Measurements from ENCODE around the gene NCR1. TPM values are rescaled to one million over a fixed set of nuclear protein-coding genes. Genes with fewer than 3 reads are reported as not detected.
"Not testable (repeated sequence)": the region's sequence is repeated elsewhere in the genome, so short reads cannot be mapped to it uniquely, and the experiment has no call there.

Gene NCR1, protein sequence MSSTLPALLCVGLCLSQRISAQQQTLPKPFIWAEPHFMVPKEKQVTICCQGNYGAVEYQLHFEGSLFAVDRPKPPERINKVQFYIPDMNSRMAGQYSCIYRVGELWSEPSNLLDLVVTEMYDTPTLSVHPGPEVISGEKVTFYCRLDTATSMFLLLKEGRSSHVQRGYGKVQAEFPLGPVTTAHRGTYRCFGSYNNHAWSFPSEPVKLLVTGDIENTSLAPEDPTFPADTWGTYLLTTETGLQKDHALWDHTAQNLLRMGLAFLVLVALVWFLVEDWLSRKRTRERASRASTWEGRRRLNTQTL
- polyA plus RNA-seq (ENCODE audit: insufficient read depth in 1 of 5, insufficient read length in 5 of 5, low replicate concordance in 1 of 5): 1 to 10 TPM in 1 of 5 donors, under 1 TPM in 4; 0.19 to 1.8 (median 0.33) TPM
- long read RNA-seq, donor 1: 0 reads
- long read RNA-seq, donor 2: 0 reads
- long read RNA-seq, donor 3: 0 reads
- long read RNA-seq, donor 4: 0 reads
- long read RNA-seq, donor 5: 0 reads
- long read RNA-seq, donor 6: 0 reads
- long read RNA-seq, donor 7: 0 reads
- long read RNA-seq, donor 8: 0 reads

DNA sequence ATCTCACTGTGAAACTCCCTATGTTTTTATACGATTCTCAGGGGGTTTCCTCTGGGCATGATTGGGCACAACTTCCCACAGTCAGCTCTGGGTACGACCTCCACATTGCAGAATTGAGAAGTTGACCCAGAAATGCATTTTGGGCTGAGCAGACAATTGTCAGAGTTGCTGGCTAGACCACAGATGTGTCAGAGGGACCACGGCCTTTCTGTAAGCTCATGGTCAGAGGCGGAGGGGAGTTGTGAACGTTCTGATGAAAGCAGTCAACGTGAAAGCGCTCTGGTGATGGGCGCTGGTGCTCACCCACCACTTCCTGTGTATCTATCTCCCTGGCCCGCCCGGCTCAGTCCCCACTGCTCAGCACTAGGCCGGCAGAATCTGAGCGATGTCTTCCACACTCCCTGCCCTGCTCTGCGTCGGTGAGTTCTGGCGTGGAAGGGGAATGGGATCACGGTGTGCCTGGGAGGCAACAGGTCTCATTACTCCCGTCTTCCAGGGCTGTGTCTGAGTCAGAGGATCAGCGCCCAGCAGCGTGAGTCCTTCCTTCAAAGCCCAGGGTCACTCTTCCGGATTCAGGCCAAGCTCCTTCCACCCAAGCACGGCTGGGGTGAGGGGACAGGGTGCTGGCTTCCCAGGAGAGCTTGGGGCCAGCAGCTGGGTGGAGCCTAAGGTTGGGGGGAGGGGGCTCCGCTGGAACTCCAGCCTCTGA, at the start of gene NCR1:
NCR1 (plus strand) TSS at position 346 of the 709 bp plus-strand sequence; CDS start at position 386, 40 bp downstream.
- no peak for DNase-seq

DNA sequence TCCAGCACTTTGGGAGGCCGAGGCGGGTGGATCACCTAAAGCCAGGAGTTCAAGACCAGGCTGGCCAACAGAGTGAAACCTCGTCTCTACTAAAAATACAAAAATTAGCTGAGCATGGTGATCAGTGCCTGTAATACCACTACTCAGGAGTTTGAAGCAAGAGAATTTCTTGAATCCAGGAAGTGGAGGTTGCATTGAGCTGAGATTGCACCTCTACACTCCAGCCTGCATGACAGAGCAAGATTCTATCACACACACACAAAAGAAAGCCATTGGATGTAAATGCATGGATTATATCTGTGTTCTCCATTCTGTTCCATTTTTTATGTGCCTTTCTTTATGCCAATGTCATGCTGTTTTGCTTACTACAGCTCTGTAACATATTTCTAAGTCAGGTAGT, 47.5 kb upstream of the NCR1 start:
- not testable (repeated sequence) for DNase-seq

DNA sequence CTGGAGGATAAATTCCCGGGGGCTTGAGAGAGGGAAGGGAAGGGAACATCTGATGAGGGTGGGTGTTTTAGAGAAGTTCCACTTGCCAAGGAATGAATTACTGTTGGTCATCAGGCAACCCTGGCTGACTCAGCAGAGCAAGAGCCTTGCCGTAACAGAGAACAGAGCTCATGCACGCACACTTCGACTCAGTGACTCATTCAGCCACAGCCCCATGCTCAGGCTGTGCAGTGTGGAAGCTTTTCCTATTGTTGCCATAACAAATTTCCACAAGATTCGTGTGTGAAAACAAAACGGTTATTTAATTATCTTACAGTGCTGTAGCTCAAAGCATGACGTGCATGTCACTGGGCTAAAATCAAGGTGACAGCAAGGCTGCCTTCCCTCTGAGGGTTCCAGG, 46.5 kb upstream of the NCR1 start:
- DNase-seq: not testable (repeated sequence)

DNA sequence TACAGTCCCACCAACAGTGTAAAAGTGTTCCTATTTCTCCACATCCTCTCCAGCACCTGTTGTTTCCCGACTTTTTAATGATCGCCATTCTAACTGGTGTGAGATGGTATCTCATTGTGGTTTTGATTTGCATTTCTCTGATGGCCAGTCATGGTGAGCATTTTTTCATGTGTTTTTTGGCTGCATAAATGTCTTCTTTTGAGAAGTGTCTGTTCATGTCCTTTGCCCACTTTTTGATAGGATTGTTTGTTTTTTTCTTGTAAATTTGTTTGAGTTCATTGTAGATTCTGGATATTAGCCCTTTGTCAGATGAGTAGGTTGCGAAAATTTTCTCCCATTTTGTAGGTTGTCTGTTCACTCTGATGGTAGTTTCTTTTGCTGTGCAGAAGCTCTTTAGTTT, 42.5 kb upstream of the NCR1 start:
- not testable (repeated sequence) for DNase-seq

DNA sequence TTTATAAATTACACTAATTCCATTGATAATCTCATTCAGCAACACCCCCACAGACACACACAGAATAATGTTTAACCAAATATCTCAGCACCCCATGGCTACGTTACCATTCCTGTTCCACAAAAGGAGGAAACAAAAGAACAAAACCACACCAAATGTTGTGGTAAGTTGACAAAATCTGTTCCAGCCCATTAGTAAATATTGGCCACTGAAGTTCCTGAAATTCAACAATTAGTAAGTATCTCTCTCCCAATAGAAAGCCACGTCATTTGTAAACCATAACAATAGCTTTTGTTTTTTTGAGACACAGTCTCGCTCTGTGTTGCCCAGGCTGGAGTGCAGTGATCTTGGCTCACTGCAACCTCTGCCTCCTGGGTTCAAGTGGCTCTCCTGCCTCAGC, 34.3 kb upstream of the NCR1 start:
- no peak for DNase-seq

DNA sequence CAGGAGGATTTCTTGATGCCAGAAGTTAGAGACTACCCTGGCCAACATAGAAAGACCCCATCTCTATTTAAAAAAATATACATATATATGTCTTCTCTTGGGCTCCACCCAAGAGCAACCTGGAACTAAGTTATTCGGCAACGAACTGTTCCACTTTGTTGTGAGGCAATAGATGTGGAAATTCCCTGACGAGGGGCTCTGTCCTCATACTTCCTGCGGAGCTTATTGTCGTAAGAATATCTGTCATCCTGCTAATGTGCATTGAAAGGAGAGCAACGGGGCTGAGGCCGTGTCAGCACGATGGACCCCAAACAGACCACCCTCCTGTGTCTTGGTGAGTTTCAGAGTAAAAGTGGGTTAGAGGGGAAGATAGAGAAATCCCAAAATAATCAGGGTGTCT, 32.0 kb upstream of the NCR1 start, which contains the start of gene FCAR:
FCAR (plus strand) TSS at position 246 of the 400 bp plus-strand sequence; CDS start at position 301, 55 bp downstream.
- no peak for DNase-seq

DNA sequence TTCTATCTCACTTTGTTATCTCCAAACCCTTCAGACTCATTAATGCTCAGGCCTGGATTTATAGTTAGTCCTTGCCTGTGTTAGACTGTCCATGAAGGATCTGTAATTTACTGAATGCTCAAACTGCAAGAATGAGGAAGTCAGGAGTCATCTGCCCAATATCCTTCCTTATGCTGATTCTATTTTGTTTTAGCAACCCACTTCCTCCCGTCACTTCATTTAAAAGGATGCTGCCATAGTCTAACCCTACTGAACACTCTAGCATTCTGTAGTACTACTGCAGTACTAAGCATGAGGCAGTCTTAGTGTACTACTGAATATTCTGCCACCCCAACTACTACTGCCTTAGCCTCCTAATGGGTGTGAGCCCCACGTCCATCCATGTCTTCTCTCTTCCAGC, 30.4 kb upstream of the NCR1 start:
- no peak for DNase-seq

DNA sequence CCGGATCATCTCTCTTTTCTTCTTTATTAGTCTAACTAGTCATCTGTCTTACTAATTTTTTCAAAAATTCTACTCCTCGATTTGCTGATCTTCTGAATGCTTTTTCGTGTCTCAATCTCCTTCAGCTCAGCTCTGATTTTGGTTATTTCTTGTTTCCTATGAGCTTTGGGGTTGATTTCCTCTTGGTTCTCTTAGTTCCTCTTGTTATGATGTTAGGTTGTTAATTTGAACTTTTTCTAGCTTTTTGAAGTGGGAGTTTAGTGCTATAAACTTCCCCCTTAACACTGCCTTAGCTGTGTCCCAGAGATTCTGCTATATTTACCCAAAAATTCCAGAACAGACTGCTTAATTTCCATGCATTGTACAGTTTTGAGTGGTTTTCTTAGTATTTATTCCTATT, 28.5 kb upstream of the NCR1 start:
- DNase-seq: no peak

DNA sequence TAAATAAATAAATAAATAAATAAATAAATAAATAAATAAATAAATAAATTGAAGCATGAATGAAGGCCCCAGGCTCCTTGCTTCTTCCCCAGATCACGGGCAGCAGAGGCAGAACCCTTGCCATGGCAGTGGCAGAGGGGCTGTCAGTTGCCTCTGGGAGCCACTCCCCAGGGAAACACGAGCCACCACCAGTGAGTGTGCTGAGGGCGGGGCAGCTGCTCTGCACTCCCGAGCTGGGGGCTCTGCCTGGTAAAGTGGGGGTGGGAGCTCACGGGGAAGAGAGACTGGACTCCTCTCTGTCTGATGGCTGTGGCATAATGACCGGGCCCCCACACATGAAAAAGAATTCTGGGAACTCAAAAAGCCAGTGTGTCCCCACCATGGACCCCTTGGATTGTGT, 24.1 kb upstream of the NCR1 start:
- no peak for DNase-seq

DNA sequence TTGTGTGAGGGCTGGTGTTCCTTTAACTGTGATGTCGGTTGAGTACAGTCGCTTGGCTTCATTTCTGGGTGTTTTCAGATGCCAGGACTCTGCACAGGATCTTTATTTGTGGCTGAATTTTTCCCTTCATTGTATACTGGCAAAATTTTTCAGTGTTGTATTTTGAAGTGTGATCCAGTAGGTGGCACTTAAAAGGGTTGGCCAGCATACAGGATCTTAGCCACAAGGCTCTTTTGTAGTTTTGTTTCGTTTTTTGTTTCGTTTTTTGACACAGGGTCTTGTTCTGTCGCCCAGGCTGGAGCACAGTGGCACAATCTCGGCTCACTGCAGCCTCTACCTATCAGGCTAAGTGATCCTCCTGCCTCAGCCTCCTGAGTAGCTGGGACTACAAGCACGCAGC, 23.2 kb upstream of the NCR1 start:
- DNase-seq: no peak

DNA sequence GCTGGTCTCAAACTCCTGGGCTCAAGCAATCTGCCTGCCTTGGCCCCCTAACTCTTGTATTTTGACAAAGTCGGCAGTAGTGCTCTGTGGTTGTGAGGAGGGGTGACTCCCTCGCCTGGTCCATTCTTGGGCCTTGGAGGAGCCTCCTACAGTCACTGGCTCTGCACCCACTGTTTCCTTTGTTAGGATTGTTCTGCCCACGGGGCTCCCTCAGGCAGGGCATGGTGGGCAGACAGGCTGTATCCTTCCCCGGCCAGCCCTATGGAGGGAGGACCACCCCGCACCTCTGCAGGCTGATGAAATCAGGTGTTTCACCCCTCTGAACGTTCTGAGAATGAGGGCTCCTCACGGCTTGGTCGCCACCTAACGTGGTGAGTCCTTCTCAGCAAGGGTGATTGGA, 22.7 kb upstream of the NCR1 start:
- DNase-seq: no peak

DNA sequence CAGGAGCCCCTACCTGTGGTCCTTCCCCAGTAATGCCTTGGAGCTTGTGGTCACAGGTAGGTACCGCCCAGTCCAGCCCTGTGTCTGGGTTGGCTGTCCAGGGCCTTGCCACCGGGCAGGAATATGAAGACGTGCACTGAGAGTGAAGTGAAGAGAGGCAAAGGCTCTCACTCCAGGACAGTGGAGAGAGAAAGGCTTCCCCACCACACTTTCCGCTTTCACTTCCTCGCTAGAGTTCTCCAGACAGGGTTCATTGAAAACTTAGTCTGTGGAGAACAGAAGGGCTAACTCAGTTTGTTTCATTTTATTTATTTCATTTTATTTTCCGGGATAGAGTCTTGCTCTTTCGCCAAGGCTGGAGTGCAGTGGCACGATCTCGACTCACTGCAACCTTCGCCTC, 17.7 kb upstream of the NCR1 start:
- DNase-seq: no peak

DNA sequence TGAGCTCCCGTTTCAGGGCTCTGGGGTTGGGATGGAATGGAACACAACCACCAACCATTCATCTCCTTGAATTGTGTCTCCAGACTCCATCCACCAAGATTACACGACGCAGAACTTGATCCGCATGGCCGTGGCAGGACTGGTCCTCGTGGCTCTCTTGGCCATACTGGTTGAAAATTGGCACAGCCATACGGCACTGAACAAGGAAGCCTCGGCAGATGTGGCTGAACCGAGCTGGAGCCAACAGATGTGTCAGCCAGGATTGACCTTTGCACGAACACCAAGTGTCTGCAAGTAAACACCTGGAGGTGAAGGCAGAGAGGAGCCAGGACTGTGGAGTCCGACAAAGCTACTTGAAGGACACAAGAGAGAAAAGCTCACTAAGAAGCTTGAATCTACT, 16.4 kb upstream of the NCR1 start:
- no peak for DNase-seq

DNA sequence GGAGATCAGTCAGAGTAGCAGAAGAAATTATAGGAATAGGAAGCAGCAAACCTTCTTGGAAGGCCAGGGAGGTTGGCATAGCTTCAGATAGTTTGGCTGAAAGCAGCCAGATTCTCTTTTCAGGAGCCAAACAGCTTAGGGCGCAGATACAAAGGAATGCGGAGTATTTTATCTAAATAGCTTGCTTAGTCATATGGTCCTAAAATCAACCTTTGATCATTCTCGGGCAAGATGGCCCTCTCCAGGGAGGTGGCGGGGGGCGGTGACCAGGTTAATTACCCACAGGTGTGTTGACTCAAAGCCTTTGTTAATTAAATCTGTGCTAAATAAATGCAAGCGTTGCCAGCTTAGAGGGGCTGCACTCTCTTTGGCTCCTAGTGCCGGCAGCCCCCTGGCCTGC, 12.5 kb upstream of the NCR1 start:
- DNase-seq: peak in 1 of 2 donors; percentile 16

DNA sequence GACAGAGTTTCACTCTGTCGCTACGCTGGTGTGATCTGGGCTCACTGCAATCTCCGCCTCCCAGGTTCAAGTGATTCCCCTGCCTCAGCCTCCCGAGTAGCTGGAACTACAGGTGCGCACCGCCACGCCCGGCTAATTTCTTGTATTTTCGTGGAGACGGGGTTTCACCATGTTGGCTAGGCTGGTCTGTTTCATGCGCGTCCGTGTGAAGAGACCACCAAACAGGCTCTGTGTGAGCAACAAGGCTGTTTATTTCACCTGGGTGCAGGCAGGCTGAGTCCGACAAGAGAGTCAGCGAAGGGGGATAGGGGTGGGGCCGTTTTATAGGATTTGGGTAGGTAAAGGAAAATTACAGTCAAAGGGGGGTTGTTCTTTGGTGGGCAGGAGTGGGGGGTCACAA, 11.8 kb upstream of the NCR1 start:
- DNase-seq: not testable (repeated sequence)

DNA sequence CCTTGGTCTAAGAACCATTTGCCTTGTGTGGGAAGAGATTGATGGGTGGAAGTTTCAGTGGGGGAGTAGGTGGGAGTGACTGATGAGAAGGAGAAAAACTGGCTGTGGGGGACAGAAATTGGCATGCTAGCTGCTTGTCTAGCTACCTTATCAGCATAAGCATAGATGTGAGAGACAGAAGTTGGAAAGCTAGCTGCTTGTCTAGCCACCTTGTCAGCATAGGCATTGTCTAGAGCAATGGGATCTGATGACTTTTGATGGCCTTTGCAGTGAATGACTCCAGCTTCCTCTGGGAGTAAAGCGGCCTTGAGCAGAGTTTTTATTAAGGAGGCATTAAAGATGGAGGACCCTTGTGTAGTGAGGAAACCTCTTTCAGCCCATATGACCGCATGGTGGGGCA, 9.9 kb upstream of the NCR1 start:
- no peak for DNase-seq

DNA sequence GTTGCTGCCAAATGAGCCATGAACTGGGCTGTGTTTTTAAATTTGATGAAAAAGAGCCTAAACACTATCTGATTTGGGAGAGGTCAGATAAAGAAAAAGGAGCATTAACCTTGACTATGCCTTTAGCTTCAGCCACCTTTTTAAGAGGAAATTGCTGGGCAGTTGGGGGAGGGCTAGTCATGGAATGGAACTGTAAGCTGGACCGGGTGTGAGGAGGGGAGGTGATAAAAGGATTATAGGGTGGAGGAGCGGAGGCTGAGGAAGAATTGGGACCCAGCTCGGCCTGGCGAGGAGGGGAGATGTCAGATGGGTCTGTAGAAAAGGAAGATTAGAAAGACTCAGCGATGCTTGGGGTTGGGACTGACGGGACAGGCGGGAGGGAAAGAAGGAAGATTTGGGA, 7.3 kb upstream of the NCR1 start:
- DNase-seq: not testable (repeated sequence)

DNA sequence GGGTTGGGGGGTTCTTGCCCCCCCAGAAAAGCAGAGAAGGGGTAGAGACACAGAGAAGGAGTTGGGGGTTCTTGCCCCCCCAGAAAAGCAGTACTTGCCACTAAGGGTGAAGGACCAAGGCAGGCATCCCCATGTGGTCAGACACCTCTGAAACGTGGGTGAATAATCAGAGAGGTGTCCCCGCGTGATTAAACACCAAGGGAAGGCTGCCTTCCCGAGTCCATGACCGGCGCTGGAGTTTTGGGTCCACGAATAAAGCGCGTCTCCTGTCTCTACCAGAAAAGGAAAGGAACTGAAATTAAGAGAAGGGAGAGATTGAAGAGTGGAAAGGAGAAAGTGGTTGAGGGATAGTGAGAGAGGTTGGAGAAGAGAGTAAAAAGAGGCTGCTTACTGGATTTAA, 6.3 kb upstream of the NCR1 start:
- not testable (repeated sequence) for DNase-seq

DNA sequence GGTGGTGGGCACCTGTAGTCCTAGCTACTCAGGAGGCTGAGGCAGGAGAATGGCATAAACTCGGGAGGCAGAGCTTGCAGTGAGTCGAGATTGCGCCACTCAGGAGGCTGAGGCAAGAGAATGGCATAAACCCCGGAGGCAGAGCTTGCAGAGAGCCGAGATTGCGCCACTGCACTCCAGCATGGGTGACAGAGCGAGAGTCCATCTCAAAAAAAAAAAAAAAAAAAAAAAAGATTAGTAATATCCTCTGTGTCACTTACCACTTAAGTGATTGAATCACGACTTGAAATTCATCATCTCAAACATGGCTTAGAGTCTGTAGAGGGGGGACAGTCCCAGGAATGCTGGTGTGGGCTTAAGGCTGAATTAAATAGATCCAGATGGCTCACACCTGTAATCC, 4.8 kb upstream of the NCR1 start:
- DNase-seq: not testable (repeated sequence)

DNA sequence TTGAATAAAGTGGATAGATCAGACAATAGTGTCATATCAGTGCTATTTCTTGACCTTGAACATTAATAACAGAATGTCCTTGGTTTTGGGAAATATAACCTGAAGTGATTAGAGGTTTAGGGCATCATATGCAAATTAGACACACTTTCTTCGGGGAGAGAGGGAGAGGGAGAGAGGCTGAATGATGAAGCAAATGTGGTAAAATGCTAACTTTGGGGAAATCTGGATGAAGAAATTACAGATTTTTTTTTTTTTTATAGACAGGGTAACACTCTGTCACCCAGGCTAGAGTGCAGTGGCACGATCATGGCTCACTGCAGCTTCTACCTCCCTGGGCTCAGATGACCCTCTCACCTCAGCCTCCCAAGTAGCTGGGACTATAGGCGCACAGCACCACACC, 3.9 kb upstream of the NCR1 start:
- no peak for DNase-seq

DNA sequence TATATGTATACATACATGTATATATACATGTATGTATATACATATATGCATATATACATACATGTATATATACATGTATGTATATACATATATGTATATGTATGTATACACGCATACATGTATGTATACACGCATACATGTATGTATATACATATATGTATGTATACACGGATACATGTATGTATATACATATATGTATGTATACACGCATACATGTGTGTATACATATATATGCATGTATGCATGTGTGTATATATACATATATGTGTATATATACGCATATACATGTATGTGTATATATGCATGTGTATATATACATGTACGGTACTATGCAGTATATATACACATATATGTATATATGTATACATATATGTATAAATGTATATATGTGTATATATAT, 2.6 kb upstream of the NCR1 start:
- DNase-seq: no peak

DNA sequence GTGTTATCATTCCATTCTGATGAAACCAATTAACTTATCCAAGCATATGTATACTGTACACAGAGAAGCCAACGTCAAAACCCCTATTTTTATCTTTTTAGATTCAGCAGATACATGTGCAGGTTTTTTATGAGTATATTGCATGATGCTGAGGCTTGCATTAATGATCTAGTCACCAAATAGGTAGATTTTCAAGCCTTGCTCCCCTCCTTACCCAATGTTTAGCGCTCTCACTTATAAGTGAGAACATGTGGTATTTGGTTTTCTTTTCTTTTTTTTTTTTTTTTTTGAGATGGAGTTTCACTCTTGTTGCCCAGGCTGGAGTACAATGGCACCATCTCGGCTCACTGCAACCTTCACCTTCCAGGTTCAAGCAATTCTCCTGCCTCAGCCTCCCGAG, 1.7 kb upstream of the NCR1 start:
- DNase-seq: not testable (repeated sequence)

DNA sequence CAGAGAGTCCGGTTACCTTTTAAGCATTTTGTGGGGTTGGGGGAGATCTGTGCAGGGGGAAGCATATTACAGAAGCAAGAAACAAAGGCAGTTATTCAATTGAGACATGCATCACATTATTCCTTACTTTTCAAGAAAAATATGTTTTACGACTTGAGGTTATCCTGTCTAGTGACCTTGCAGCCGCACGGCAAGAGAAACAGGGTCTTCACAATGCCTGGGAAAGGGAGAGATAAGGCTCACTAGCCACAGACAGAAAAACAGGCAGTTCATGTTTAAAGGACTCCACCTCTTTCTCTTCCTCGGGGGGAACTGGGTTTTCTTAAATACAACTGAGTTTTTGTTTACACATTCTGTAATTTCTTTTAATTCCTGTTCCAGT, 536 bp upstream of the NCR1 start:
- no peak for DNase-seq
